Suppressor macrophage treated with lipopolysaccharide for 1 hour (primary cell): ENCODE results near the gene GBP4.

Experiments
- DNase-seq, 3 donors: peaks; one replicate each; pipeline ENCODE4 v3.0.0-alpha.2; 2020 to 2022

Gene GBP4

DNA sequence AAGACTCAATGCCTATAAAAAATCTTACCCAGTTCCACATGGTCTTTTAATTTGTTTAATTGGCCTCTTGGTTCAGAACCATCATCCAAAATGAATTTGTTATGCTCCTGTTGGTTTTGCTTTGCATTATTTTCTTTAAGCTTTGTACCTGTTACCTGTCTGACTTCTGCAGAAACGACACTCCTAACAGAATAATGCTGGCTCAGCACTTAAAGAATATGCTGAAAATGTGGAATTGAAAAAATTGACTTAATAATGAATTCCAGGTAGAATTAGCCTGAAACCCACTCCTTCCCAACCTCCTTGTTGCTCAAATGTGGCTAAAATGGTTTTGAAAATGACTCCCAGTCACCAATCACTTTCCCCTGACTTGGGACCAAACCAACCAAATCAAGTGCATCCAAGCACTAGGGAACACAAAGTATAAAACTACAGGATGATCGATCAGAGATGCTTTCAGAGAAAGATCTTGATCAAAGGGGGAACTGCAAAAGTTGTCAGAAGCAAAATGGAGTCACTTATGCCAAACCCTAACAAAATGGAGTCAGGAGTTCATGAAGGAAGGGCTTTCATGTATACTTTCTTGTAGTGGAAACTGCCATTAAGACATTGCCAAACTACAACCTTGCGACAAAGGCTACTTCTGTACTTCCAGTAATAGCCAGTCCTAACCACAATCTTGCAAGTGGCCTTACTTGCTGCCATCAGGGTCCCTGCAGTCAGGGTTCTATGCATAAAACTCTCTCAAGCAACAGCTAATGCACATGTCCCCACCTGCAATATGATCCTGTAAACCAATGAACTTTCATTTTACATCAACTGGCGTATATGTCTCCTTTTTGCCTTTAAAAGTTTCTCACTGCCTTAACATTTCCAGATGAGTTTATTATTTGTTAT, 28.3 kb downstream of the GBP4 start:
- DNase-seq: no peak

DNA sequence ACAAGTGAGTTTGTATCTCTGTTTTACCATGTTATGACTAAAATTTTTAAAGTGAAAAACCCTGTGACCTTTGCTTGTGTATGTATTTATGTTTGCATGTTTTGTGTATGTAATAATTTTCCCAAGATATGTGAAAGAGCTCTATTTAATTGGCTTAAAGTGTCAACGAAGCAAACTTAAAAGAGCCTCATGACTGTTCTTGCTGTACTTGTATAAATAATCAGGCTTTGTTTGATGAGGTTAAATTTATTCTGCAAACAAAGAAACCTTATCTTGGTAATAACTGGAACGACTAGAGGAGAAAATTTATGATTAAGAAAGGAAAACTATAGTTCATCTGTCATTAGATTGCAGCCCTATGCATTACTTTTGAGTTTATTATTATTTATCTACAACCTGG, 29.6 kb downstream of the GBP4 start:
- no peak for DNase-seq

DNA sequence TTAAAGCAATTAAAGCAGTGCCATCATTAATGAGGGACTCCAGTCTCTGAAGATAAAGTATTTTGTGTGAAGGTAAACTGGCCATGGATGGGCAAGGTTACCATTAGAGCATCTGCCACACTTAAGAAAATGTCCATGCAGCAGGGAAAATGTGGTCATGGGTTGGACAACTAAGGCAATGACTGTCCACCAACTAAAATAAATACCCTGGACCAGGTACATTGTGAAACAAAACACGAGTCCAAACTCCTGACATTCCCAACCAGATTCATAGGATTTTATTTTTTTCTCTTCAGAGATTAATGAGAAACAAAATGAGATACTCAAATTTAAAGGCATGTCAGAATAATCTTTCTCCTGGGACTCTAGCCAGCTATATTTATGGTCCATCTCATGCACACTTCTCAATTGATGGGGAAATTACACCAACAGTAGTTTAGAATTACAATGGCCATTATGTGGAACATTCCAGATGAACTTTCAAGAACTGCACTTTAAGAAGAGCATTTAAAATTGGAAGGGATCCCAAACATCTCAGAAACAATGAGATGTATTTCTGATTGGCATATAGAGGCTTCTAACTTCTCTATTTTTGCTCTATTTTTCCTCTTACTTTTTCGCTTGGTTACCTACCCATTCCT, 31.0 kb downstream of the GBP4 start:
- DNase-seq: no peak

DNA sequence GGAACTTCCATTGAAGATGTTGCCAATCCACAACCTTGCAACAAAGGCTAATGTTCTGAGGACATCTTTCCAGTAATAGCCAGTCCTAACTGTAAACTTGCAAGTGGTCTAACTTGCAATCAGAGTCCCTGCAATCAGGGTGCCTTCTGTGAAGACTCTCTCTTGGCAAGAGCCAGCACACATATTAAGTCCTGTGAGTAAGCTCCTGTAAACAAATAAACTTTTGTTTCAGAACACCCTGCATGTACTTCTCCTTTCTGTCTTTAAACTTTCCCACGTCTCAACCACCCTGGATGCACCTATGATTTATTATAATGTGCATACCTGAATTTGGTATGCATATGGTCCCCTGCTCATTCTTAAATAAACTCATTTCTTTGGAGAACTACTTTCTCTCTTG, 32.0 kb downstream of the GBP4 start:
- DNase-seq: no peak

DNA sequence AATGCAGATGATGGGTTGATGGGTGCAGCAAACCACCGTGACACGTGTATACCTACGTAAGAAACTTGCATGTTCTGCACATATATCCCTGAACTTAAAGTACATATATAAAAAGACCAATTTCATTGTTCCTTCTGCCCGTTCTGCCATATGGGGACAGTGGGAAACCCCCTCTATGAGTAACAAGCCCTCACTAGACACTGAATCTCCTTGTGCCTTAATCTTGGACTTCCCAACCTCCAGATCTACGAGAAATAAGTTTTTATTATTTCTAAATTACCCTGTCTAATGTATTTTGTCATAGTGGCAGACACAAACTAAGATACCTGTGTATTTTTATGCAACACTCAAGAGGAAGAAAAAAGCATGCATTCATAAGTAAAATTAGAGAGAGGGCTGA, 32.9 kb downstream of the GBP4 start:
- peak; percentile 60 to 73 (median 61) for DNase-seq

DNA sequence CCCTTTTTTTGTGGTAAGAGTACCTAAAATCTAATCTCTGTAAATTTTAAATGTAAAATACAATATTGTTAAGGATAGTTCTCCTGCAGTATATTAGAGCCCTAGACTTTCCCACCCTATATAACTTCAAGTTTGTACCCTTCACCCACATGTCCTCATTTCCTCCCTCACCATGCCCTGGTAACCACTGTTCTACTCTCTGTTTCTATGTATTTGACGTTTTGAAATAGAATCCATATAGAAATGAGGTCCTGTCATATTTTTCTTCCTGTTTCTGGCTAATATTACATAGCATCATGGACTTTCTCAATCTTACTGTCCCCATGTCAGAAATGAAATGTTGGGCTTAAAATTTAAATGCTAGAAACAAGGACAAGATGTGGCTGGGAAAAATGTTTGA, 47.7 kb downstream of the GBP4 start:
- DNase-seq: peak in 1 of 3 donors; percentile 27

DNA sequence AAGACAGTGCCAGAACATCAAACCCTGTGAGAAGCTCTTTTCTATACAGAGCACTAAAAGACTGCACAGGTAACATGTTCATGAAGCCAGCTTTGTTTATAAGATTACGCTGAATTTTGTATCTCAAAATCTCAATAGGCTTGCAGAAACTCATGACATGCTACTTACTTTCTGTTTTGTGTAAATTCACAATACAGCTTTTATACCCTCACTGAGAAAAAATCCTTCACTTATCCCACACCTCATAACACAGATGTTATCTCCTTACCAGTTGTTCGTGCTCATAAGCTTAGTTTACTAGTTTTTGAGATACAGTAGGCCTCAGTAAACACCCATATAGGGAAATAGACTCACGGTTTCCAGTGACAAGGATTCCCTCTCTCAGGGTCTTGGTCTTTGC, 48.8 kb downstream of the GBP4 start:
- no peak for DNase-seq

DNA sequence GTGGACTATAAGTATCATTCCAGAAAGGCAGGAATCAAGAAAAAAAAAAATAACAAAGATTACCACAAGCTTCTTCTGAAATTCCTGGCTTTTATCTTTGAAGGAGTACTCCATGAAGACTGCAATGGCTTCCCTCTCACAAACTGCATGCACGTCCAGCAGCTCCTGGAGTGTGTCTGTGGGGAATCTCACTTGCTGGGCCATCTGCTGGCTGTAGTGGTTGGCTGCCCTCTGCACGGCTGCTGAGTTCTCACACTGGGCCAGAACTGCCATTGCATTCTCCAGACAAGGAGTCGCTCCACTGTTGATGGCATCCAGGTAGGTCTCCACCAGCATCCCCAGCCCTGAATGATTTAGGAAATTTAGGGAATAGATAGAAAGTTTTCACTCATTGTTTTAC, 49.5 kb downstream of the GBP4 start:
- no peak for DNase-seq

DNA sequence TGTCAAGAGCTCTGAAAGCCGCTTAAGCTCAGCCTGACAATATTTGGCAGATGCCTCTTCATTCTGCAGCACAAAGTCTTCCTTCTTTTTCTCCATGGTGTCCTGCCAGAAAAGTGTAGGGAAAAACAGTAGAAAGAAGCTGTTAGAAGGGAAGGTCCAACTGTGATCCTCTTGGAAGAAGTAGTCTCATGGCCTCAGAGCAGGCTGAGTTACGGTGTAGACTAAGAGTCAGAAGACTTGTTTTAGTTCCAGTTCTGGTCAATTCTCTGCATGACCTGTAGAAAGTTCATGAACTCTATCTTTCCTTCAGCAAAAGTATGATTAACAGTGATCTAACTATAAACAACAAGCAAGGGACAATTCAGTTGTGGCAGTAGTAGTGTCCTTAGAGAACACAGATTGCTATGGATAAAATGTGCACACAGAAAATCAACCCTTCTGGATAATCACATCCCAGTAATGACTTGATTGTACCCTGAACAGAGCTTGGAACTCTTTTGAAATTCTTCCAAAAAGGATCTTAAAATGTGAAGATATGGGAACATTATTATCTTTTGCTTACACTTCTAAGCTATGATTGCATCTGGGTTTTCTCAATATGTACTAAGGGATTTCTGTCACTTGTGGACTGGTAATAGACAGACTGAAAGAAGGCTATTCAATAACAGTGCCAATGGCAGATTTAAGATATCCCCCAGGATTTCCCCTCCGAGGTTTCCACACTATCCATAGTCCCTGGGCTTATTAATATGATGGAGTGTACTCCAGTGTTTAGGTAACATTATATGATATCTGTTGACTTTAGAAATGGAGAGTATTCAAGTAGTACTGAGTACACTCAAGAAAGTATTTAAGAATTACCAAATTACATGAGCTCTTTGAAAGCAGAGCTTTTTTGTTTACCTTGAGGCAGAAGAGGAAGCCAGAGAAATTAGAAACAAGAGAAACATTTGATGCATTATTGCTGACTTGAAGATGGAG, 50.8 kb downstream of the GBP4 start:
- DNase-seq: peak in 2 of 3 donors; percentile 25 to 32

DNA sequence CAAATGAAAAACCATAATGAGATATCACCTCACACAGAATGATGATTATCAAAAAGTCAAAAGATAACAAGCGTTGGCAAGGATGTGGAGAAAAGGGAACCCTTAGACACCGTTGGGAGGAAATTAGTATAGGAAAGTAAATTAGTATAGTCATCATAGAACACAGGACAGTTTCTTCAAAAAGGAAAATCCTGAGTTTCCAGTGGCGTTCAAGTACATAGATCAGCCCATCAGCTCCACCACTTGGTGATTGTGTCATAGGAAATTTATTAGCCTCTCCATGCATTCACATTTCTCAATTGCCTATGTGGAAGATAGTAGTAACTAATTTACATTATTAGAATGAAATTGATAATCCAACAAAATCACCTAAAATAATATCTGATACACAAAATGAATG, 52.0 kb downstream of the GBP4 start:
- DNase-seq: peak; percentile 36 to 55 (median 52)

DNA sequence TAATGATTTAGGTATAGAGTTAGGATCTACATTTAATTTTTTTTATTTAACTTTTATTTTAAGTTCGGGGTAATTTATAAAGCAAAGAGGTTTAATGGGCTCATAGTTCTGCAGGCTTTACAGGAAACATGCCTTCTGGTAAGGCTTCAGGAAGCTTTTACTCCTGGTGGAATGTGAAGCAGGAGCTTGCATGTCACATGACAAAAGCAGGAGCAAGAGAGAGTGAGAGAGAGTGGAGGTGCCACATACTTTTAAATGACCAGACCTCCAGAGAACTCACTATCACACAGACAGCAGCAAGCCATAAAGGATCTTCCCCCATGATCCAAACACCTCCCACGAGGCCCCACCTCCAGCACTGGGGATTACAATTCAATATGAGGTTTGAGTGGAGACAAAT, 55.3 kb downstream of the GBP4 start:
- DNase-seq: no peak

DNA sequence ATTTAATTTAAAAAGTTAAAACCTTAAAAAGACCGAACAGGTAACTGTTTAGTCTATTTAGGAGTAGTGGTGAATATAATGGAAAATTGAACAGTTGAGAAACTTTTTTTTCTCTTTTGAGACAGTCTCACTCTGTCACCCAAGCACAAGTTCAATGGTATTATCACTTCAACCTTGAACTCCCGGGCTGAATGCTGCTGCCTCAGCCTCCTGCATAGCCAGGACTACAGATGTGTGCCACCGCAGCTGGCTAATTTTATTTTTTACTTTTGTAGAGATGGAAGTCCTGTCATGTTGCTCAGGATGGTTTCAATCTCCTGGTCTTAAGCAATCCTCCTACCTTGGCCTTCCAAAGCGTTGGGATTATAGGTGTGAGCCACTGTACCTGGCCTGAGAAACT, 56.6 kb downstream of the GBP4 start:
- DNase-seq: no peak

DNA sequence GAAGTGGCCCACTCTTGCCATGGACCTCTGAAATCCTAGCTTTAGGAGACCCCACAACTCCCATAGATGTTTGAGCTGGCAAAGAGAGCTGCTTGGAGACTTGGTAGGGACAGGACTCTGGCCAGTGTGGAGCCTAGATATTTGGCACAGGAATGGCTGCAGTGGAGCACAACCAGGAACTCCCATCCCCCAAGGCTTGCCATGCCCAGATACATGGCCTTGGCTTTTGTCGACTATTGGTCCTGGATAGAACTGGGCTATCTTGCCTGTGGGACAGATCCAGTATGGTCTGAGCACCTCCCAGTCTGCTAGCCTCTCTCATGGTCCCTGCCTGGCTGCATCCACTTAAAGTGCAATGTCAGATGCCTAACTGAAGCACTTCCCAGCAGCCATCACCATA, 65.0 kb downstream of the GBP4 start:
- DNase-seq: no peak
